GM10847 (cell line): ENCODE results near the gene SLC5A3.
A peak's percentile ranks its signal among the peaks of the same experiment; 100 is the strongest.

Experiments
- POLR2A ChIP-seq: IDR thresholded peaks from 2 replicates; pipeline ENCODE4 v1.6.1; 2011; ENCODE audit not compliant: insufficient read length; ENCODE audit errors: extremely low read depth

Gene SLC5A3

GRCh38 chr21:34073032-34073748 is at the start of gene SLC5A3, which contains the start of gene MRPS6:
Gene SLC5A3 (plus strand): TSS chr21:34073578. CDS start chr21:34095199, 21,621 bp downstream.
Gene MRPS6 (plus strand): TSS chr21:34073578. CDS start chr21:34073701, 123 bp downstream.
- TF ChIP-seq POLR2A = peak; percentile 96

GRCh38 chr21:34023691-34024373 is 49.5 kb upstream of the SLC5A3 start:
- TF ChIP-seq POLR2A = no peak

- no peak for TF ChIP-seq POLR2A
Measured at GRCh38 chr21:34024374-34024693, 49.0 kb upstream of the SLC5A3 start.

- TF ChIP-seq POLR2A = no peak
Measured at GRCh38 chr21:34027721-34028461, 45.5 kb upstream of the SLC5A3 start.

- no peak for TF ChIP-seq POLR2A
Measured at GRCh38 chr21:34029743-34030528, 43.4 kb upstream of the SLC5A3 start.

GRCh38 chr21:34031835-34032370 is 41.5 kb upstream of the SLC5A3 start:
- no peak for TF ChIP-seq POLR2A

- TF ChIP-seq POLR2A = no peak
Measured at GRCh38 chr21:34034369-34035014, 38.9 kb upstream of the SLC5A3 start.

- no peak for TF ChIP-seq POLR2A
Measured at GRCh38 chr21:34035619-34036354, 37.6 kb upstream of the SLC5A3 start.

- no peak for TF ChIP-seq POLR2A
Measured at GRCh38 chr21:34037009-34037795, 36.2 kb upstream of the SLC5A3 start.

GRCh38 chr21:34039678-34040382 is 33.5 kb upstream of the SLC5A3 start:
- no peak for TF ChIP-seq POLR2A

GRCh38 chr21:34042735-34043134 is 30.6 kb upstream of the SLC5A3 start:
- TF ChIP-seq POLR2A = no peak

GRCh38 chr21:34043333-34043732 is 30.0 kb upstream of the SLC5A3 start:
- no peak for TF ChIP-seq POLR2A

- no peak for TF ChIP-seq POLR2A
Measured at GRCh38 chr21:34046917-34047316, 26.5 kb upstream of the SLC5A3 start.

- no peak for TF ChIP-seq POLR2A
Measured at GRCh38 chr21:34047835-34048234, 25.5 kb upstream of the SLC5A3 start.
